OCI-LY3 (cell line): ENCODE results near the gene ZC3H18.

Source experiments
- H2AFZ ChIP-seq: fragments of 200-600, 300-600 bp; shearing (Covaris generic); 2 replicates; pipeline ENCODE4 v1.6.0; 2014; ENCODE audit warnings: antibody characterized with exemption, low read depth, low read length
- H3K27ac ChIP-seq: fragments of 200-600, 300-600 bp; sonication (generic); 2 replicates; pipeline ENCODE4 v1.5.1; 2014; ENCODE audit warnings: mild to moderate bottlenecking, low read length, moderate library complexity, mixed read lengths
- H3K27me3 ChIP-seq: fragments of 200-600, 300-600 bp; sonication (generic); 2 replicates; pipeline ENCODE4 v1.6.1; 2014; ENCODE audit warnings: low read depth, low read length, mixed read lengths
- H3K36me3 ChIP-seq: fragments of 200-600, 300-600 bp; sonication (generic); replicated peaks from 2 replicates; pipeline ENCODE3; 2014; ENCODE audit warnings: low read depth, low read length, mixed read lengths
- H3K4me1 ChIP-seq: fragments of 300-600, 200-600 bp; sonication (generic); 2 replicates; pipeline ENCODE4 v1.6.1; 2014; ENCODE audit warnings: low read length, mixed read lengths
- H3K4me2 ChIP-seq: fragments of 200-600, 300-600 bp; sonication (generic); 2 replicates; pipeline ENCODE4 v1.6.1; 2014; ENCODE audit warnings: low read length, mixed read lengths
- H3K4me3 ChIP-seq: fragments of 300-600, 200-600 bp; sonication (generic); 2 replicates; pipeline ENCODE4 v1.5.1; 2014; ENCODE audit warnings: antibody characterized with exemption, mild to moderate bottlenecking, low read length, moderate library complexity
- H3K79me2 ChIP-seq: fragments of 300-600, 200-600 bp; shearing (Covaris generic); 2 replicates; pipeline ENCODE4 v1.6.1; 2014; ENCODE audit warnings: mild to moderate bottlenecking, low read length, mixed read lengths
- H3K9ac ChIP-seq: fragments of 300-600, 200-600 bp; shearing (Covaris generic); 2 replicates; pipeline ENCODE4 v1.6.0; 2014; ENCODE audit warnings: mild to moderate bottlenecking, low read length, moderate library complexity
- H3K9me3 ChIP-seq: fragments of 200-600, 300-600 bp; shearing (Covaris generic); 2 replicates; pipeline ENCODE4 v1.6.1; 2014; ENCODE audit warnings: low read length, mixed read lengths; ENCODE audit not compliant: insufficient read depth
- H4K20me1 ChIP-seq: fragments of 200-600, 300-600 bp; sonication (generic); 2 replicates; pipeline ENCODE4 v1.6.1; 2016; ENCODE audit warnings: low read length, mixed read lengths; ENCODE audit not compliant: insufficient read depth
- EZH2phosphoT487 ChIP-seq: fragments of 200-600 bp; shearing (Covaris generic); IDR thresholded peaks from 2 replicates; pipeline ENCODE4 v1.6.1; 2018; ENCODE audit warnings: antibody characterized with exemption, mixed run types, low read depth
- TF ChIP-seq, protein P1 (sequence below): fragments of 200-600, 300-600 bp; sonication (generic); IDR thresholded peaks from 2 replicates; pipeline ENCODE4 v1.5.1; 2014; ENCODE audit warnings: antibody characterized with exemption, low read length, low read depth

The ZC3H18 gene

GRCh38 chr16:88657371-88657770 is 87.2 kb downstream of the ZC3H18 start:
- H3K4me2 ChIP-seq: no peak overlapping the region
- peaks cover 11% of the 10 kb centered on the region for H3K4me1 ChIP-seq
- H3K79me2 ChIP-seq: peaks cover 43% of the 10 kb centered on the region
- H3K9ac ChIP-seq: no peak overlapping the region
- peaks cover 53% of the 10 kb centered on the region for H3K36me3 ChIP-seq
- H3K27me3 ChIP-seq: no peaks in the 10 kb centered on the region
- H2AFZ ChIP-seq: no peak overlapping the region
- no peak overlapping the region for H3K4me3 ChIP-seq
- no peaks in the 10 kb centered on the region for H3K9me3 ChIP-seq
- peaks cover 33% of the 10 kb centered on the region for H4K20me1 ChIP-seq
- TF ChIP-seq EZH2phosphoT487: no peak
- TF ChIP-seq, protein P1, sequence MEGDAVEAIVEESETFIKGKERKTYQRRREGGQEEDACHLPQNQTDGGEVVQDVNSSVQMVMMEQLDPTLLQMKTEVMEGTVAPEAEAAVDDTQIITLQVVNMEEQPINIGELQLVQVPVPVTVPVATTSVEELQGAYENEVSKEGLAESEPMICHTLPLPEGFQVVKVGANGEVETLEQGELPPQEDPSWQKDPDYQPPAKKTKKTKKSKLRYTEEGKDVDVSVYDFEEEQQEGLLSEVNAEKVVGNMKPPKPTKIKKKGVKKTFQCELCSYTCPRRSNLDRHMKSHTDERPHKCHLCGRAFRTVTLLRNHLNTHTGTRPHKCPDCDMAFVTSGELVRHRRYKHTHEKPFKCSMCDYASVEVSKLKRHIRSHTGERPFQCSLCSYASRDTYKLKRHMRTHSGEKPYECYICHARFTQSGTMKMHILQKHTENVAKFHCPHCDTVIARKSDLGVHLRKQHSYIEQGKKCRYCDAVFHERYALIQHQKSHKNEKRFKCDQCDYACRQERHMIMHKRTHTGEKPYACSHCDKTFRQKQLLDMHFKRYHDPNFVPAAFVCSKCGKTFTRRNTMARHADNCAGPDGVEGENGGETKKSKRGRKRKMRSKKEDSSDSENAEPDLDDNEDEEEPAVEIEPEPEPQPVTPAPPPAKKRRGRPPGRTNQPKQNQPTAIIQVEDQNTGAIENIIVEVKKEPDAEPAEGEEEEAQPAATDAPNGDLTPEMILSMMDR: no peak
- H3K27ac ChIP-seq: no peak overlapping the region

GRCh38 chr16:88658714-88659113 is 88.5 kb downstream of the ZC3H18 start:
- H3K27ac ChIP-seq: no peak overlapping the region
- H3K4me2 ChIP-seq: no peak overlapping the region
- H2AFZ ChIP-seq: no peak overlapping the region
- H3K79me2 ChIP-seq: peaks cover 48% of the 10 kb centered on the region
- no peak overlapping the region for H3K9ac ChIP-seq
- no peak overlapping the region for H3K4me3 ChIP-seq
- no peaks in the 10 kb centered on the region for H3K9me3 ChIP-seq
- peaks cover 33% of the 10 kb centered on the region for H4K20me1 ChIP-seq
- H3K27me3 ChIP-seq: no peaks in the 10 kb centered on the region
- TF ChIP-seq EZH2phosphoT487: no peak
- TF ChIP-seq, protein P1: no peak
- H3K4me1 ChIP-seq: peaks cover 8% of the 10 kb centered on the region
- H3K36me3 ChIP-seq: peaks cover 44% of the 10 kb centered on the region

DNA sequence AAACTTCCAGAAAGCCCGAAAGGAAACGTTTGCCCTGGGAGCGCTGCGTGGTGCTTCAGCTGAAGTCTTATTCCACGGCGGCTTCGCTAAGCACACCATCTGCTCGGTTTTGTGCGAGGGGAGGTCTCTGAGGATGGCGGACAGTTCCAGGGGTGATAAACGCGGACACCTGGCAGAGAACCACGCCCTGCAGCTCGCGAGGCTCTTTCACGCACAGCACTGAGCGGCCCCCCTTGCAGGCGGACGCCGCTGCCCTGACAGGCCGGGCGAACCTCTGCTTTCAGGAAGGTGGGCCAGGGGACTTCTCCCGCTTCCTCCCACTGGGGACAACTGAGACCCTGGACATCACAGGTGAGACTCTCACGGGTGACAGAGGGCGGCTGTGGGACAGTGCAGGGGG is 89.0 kb downstream of the ZC3H18 start:
- peaks cover 33% of the 10 kb centered on the region for H4K20me1 ChIP-seq
- no peak overlapping the region for H3K27ac ChIP-seq
- H3K79me2 ChIP-seq: peaks cover 48% of the 10 kb centered on the region
- no peaks in the 10 kb centered on the region for H3K9me3 ChIP-seq
- H3K27me3 ChIP-seq: no peaks in the 10 kb centered on the region
- peaks cover 11% of the 10 kb centered on the region for H3K4me1 ChIP-seq
- H3K4me3 ChIP-seq: no peak overlapping the region
- H3K36me3 ChIP-seq: peaks cover 44% of the 10 kb centered on the region
- no peak overlapping the region for H3K4me2 ChIP-seq
- H3K9ac ChIP-seq: no peak overlapping the region
- TF ChIP-seq, protein P1: no peak
- TF ChIP-seq EZH2phosphoT487: no peak
- H2AFZ ChIP-seq: no peak overlapping the region

GRCh38 chr16:88661468-88661867 is 91.3 kb downstream of the ZC3H18 start:
- Histone ChIP-seq H3K4me3 (0 out of 2 replicates have a peak overlapping the region, but pooled peaks have one; percentile 8), H3K79me2 (peaks cover 48% of the 10 kb centered on the region), H3K27me3 (no peaks in the 10 kb centered on the region), H4K20me1 (peaks cover 33% of the 10 kb centered on the region), H3K9me3 (no peaks in the 10 kb centered on the region), H3K4me1 (peaks cover 24% of the 10 kb centered on the region), H3K9ac (no peak overlapping the region), H3K4me2 (peak overlapping the region; percentile 34), H2AFZ (no peak overlapping the region), H3K36me3 (peaks cover 38% of the 10 kb centered on the region), H3K27ac (no peak overlapping the region)
- TF ChIP-seq, protein P1: no peak
- TF ChIP-seq EZH2phosphoT487: no peak
